NOMO-1 treated with DMSO at 0.1 percent for 48 hours (cell line): ENCODE data around the gene DRC1.

Experiments used
- DNase-seq: peaks from one replicate; lab custom pipeline; 2025; ENCODE audit not compliant: unreplicated experiment; lab: John Stamatoyannopoulos, UW

The DRC1 gene

DNA sequence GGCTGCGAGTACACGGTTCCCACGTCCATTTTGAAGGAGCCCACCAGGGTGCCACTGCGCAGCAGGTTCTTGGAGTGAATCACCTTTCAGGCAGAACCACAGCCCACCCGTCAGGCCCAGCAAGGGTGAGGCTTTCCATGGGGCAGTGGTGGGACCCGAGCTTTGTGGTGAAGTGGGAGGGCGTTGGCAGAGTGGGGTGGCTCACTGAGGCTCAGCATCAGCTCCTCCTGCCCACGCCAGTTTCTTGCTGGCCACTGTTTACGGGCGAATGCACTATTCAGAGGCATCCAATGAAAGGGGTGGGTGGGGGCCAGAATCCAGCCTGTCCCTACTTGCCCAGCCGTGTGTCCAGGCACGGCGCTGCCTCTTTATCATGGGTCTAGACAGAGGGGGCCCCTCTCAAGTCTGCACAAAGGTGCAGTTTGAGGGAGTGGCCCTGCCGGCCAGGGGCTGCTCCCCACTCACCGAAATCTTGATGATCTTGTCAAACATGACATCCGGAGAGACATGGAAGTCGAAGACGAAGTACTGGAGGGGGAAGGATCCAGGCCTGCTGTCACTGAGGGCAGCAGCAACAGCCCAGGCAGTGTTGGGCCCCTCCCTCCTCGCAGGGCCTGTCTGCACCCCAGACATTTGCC is 87.6 kb downstream of the DRC1 start:
- DNase-seq, result no peak

GRCh38 chr2:26491563-26492167 is 89.9 kb downstream of the DRC1 start:
- no peak for DNase-seq

GRCh38 chr2:26492749-26493515 is 91.2 kb downstream of the DRC1 start:
- peak; percentile 72 for DNase-seq

GRCh38 chr2:26493566-26493965 is 91.8 kb downstream of the DRC1 start:
- peak; percentile 95 for DNase-seq

DNA sequence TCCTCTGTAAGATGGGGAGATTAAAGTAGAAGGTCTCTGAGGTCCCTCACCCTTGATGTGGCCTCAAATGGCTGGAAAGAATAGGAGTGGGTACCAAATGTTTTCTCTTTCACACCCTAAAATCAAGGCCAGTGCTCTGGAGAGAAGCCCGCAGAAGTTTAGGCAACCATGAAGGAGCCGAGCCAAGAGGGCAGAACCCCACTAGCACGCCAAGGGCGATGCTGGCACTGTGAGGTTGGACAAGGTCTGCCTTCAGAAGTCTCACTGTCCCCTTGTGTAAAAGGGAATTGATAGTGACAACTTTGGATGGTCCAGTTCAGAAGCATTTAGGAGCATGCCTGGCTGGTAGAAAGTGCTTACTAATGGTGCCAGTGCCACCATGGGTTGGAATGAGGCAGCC is 92.5 kb downstream of the DRC1 start:
- DNase-seq, result no peak

DNA sequence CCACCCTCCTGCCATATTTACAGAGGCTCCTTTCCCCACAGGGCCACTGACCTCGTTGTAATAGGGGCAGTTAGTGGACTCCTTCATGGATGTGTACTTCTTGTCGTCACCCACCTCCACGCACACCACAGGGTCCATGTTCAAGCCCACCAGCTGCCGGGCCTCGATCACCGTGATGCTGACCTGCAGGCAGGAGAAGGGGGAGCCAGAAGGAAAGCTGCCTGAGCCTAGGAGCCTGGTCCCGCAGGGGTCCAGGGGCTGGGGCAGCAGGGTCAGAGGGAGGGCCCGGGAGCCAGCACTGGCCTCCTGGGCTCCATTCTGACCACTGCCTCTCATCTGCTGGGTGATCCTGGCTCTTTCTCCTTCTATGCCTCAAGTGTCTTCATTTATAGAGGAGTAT is 93.2 kb downstream of the DRC1 start:
- no peak for DNase-seq

DNA sequence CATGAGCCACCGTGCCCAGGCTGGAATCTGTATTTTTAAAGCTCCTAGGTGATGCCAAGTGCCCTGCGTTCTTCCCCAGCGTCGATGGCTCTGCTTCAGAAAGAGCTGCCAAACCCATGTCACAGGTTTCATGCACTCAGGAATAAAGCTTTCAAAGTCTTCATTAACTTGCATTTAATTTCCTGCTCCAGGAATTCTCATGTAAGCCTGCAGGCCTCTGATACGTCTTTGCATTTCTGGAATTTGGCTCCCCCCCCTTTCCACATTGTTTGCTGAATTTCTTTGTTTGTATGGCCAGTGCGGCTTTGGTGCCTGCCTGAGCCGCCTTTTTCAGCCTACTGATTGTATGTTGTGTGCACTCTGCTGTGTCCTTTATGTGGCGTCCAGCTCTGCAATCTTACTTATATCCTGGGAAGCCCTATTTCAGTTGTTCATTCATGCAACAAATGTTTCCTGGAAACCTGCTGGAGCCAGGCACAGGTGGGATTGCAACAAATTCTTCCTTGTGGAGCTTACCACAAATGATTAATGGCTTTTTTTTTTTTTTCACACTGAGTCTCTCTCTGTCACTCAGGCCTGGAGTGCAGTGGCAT is 94.1 kb downstream of the DRC1 start:
- DNase-seq, result no peak

- DNase-seq, result no peak
Observed at GRCh38 chr2:26500406-26500805, 98.7 kb downstream of the DRC1 start.

DNA sequence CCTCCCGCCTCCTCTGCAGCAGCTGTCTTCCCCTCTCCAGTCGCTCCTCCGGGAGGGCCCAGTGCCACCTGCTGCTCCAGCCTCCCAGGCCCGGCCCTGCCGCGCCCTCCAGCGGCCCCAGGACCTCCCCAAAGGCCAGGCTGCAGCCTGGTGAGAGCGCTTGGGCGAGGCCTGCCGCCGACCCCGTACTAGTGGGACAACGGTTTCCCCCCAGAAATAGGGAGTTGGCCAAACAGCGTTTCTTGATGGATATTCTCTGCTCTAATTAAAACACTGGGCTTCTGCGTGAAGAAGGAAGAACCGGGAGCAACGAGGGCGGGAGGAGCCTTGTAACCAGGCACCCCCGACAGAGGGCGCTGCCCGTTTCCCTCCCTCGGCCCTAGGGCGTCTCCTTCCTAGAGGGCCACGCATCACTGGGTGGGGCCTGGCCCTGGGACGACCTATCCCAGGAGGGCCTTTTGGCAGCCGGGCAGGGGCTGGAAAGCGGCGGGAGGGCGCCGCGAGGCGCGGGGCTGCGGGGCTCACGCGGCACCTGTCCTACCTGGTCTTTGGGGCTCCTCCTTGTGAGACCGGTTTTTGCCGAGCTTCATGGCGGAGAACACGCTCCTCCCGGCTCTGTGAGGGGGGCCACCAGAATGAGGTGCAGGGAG is 101.6 kb downstream of the DRC1 start:
- DNase-seq, result peak; percentile 74

- DNase-seq, result no peak
Observed at GRCh38 chr2:26504002-26504401, 102.3 kb downstream of the DRC1 start.

GRCh38 chr2:26506279-26506678 is 104.6 kb downstream of the DRC1 start:
- DNase-seq, result no peak
